Esophagus muscularis mucosa (tissue), 3 donors: ENCODE measurements around the gene RASD2.

ENCODE experiments used
- POLR2A ChIP-seq: fragments of 450-650 bp; IDR thresholded peaks from one replicate; pipeline ENCODE4 v1.6.1; 2017; ENCODE audit warnings: antibody characterized with exemption, moderate library complexity, mild to moderate bottlenecking, low read depth
- TF ChIP-seq, protein P1 (sequence below), 3 experiments: fragments of 200-600 bp in 2 of 3; fragments of 450-650 bp in 1 of 3; sonication (generic) in 2 of 3; IDR thresholded peaks; one replicate each; pipeline ENCODE4 v1.5.1; 2017 to 2019; ENCODE audit warnings: antibody characterized with exemption in 3 of 3, mild to moderate bottlenecking in 2 of 3, moderate library complexity in 1 of 3

DNA sequence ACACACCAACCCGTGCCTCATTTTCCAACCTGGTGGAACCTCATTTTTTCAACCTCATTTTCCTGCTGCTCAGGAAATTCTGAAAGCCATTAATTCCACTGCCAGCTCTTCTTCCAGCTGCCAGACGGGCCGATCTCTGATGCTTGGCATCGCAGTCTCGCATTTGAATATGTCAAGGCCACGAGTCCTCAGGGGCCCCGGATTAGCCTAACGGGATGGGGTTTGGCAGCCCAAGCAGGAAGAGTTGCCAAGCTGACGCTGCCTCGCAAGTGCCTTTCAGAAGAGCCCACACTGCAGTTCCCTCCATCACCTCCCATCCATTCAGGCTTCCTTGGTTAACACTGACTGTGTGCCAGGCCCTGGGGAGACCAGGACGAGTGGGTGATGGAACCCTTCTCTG is 8.7 kb downstream of the RASD2 start:
- no peak for TF ChIP-seq POLR2A
- TF ChIP-seq, protein P1, sequence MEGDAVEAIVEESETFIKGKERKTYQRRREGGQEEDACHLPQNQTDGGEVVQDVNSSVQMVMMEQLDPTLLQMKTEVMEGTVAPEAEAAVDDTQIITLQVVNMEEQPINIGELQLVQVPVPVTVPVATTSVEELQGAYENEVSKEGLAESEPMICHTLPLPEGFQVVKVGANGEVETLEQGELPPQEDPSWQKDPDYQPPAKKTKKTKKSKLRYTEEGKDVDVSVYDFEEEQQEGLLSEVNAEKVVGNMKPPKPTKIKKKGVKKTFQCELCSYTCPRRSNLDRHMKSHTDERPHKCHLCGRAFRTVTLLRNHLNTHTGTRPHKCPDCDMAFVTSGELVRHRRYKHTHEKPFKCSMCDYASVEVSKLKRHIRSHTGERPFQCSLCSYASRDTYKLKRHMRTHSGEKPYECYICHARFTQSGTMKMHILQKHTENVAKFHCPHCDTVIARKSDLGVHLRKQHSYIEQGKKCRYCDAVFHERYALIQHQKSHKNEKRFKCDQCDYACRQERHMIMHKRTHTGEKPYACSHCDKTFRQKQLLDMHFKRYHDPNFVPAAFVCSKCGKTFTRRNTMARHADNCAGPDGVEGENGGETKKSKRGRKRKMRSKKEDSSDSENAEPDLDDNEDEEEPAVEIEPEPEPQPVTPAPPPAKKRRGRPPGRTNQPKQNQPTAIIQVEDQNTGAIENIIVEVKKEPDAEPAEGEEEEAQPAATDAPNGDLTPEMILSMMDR (IDR thresholded peaks at IDR 0.05), result peak in 1 of 3 experiments; percentile 11
